ENCODE data around the gene CCDC33. TPM values are rescaled to one million over a fixed set of nuclear protein-coding genes. Genes with fewer than 3 reads are reported as not detected.

Gene CCDC33
- total RNA-seq, 2 donors from 2014 or later: 1.5 TPM; not detected in 1

DNA sequence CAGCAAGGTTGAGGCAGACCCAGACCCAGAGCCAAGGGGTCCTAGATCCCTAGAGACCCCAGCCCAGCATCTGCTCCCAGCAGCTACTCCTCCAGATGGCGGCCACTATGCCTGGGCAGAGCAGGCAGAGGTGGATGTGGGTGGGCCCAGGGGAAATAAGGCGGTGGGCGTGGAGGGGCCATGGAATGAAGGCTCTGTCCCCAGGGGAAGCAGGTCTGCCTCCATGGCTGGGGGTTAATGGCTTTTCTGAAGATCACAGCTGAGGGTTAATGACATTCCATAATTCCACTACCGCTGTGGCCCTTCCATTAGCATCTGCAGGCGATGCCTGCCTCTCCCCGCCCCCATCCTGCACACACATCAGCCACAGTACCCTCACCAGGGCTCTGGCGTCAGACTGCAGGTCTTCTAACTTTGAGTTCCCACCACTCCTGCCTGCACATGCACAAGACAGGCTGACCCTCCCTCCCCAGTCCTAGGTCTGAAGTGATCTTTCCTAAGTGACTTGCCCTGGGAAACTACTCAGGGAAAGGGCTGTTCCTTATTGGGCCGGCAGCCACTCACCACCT is 41.2 kb downstream of the CCDC33 start:
- H3K27ac ChIP-seq: no peak overlapping the region
- no peaks in the 10 kb centered on the region for H3K36me3 ChIP-seq
- WGBS: 78% methylated on average over 8 of the region's 8 CpGs
- no peaks in the 10 kb centered on the region for H3K9me3 ChIP-seq
- TF ChIP-seq POLR2A (IDR thresholded peaks at IDR 0.05) (no peak), POLR2AphosphoS5 (IDR thresholded peaks at IDR 0.05) (no peak)
- TF ChIP-seq, protein P1, sequence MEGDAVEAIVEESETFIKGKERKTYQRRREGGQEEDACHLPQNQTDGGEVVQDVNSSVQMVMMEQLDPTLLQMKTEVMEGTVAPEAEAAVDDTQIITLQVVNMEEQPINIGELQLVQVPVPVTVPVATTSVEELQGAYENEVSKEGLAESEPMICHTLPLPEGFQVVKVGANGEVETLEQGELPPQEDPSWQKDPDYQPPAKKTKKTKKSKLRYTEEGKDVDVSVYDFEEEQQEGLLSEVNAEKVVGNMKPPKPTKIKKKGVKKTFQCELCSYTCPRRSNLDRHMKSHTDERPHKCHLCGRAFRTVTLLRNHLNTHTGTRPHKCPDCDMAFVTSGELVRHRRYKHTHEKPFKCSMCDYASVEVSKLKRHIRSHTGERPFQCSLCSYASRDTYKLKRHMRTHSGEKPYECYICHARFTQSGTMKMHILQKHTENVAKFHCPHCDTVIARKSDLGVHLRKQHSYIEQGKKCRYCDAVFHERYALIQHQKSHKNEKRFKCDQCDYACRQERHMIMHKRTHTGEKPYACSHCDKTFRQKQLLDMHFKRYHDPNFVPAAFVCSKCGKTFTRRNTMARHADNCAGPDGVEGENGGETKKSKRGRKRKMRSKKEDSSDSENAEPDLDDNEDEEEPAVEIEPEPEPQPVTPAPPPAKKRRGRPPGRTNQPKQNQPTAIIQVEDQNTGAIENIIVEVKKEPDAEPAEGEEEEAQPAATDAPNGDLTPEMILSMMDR (IDR thresholded peaks at IDR 0.05): no peak
- no peak for DNase-seq (ENCODE audit: low spot score)
- H3K4me1 ChIP-seq (replicated peaks): no peaks in the 10 kb centered on the region
- intact Hi-C loops (cut with DNase I): no loop called here
- no peaks in the 10 kb centered on the region for H3K27me3 ChIP-seq (replicated peaks; ENCODE audit: insufficient read depth)
- H3K4me3 ChIP-seq: no peak overlapping the region

GRCh38 chr15:74278207-74278606 is 42.1 kb downstream of the CCDC33 start:
- Histone ChIP-seq H3K36me3 (no peaks in the 10 kb centered on the region), H3K4me1 (replicated peaks) (no peaks in the 10 kb centered on the region), H3K4me3 (no peak overlapping the region), H3K27ac (no peak overlapping the region), H3K9me3 (no peaks in the 10 kb centered on the region), H3K27me3 (replicated peaks; ENCODE audit: insufficient read depth) (no peaks in the 10 kb centered on the region)
- intact Hi-C loops (cut with DNase I): no loop called here
- WGBS: 69% methylated on average over 8 of the region's 8 CpGs
- DNase-seq (ENCODE audit: low spot score): no peak
- TF ChIP-seq POLR2A (IDR thresholded peaks at IDR 0.05) (no peak), POLR2AphosphoS5 (IDR thresholded peaks at IDR 0.05) (no peak)
- TF ChIP-seq, protein P1 (IDR thresholded peaks at IDR 0.05): no peak

DNA sequence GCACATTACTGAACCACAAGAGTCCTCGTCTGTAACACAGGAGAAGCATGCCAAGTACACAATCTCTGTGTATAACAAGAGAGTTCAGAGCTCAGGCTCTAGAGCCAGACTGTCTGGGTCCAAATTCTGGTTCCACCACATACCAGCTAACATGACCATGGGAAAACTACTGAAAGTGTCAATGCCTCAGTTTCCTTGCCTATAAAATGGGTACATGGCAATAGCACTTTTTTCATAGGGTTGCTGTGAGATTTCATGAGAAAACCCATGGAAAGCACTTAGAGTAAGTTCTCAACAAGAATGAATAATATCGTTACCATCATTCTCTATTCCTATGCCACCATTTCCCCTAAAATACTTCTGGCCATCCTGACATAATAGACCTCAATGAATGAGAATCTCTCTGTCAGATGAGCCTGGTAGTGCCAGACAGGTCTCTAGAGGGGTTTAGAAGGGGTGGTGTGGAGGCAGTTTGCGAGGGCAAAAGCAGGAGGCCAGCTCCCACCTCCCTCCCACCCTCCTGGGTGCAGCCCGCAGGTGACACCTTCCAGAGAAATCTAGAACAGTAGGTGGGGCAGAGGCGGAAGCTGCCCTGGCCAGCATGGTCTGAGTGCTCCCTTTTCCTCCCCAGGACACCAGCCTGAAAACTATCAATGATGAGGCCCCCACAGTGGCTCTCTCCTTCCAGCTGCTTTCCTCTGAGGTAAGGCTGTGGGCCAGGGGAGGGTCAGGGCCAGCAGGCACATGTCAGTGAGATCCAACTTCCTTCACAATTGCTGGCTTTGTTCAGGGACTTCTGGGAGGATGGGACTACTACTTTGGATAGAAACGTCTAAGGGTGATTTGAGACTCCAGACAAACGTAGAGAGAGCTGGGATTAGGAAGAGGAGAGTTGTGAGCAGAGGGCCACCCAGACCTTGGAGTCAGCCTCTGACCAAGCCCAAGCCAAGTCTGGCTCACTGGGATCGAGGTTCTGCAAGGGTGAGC is 45.3 kb downstream of the CCDC33 start:
- TF ChIP-seq POLR2A (IDR thresholded peaks at IDR 0.05): no peak
- TF ChIP-seq, protein P1 (IDR thresholded peaks at IDR 0.05): no peak
- no peak for TF ChIP-seq POLR2AphosphoS5 (IDR thresholded peaks at IDR 0.05)
- Histone ChIP-seq H3K4me3 (no peak overlapping the region), H3K4me1 (replicated peaks) (no peaks in the 10 kb centered on the region), H3K36me3 (no peaks in the 10 kb centered on the region), H3K27me3 (replicated peaks; ENCODE audit: insufficient read depth) (no peaks in the 10 kb centered on the region), H3K27ac (no peak overlapping the region), H3K9me3 (no peaks in the 10 kb centered on the region)
- 53% methylated on average over 8 of the region's 8 CpGs for WGBS
- intact Hi-C loops (cut with DNase I): no loop called here
- DNase-seq (ENCODE audit: low spot score): no peak

DNA sequence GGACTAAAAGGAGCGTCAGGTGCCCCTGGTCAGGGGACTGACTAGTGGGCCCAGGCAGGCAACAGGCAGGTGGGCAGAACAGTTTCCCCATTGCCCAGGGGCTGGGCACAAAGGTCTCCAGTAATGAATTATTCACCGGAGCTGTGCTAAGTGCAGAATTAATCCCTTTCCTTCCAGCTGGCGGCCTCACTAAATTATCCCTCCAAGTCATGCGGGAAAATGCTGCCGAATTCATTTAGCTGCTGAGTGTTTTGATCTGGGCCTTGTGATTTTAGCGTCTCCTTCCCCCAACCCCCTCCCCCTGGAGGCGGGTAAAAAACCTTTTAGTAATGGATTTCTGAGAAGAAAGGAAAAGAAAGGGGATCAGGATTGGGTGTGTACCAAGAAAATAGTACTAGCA is 47.2 kb downstream of the CCDC33 start:
- Histone ChIP-seq H3K27me3 (replicated peaks; ENCODE audit: insufficient read depth) (no peaks in the 10 kb centered on the region), H3K4me1 (replicated peaks) (no peaks in the 10 kb centered on the region), H3K4me3 (no peak overlapping the region), H3K27ac (no peak overlapping the region), H3K36me3 (no peaks in the 10 kb centered on the region), H3K9me3 (no peaks in the 10 kb centered on the region)
- 48% methylated on average over 7 of the region's 7 CpGs for WGBS
- no peak for DNase-seq (ENCODE audit: low spot score)
- intact Hi-C loops (cut with DNase I): no loop called here
- TF ChIP-seq POLR2A (IDR thresholded peaks at IDR 0.05) (no peak), POLR2AphosphoS5 (IDR thresholded peaks at IDR 0.05) (no peak)
- TF ChIP-seq, protein P1 (IDR thresholded peaks at IDR 0.05): no peak
